ENCODE results near the gene SLC4A5.
A peak's percentile ranks its signal among the peaks of the same experiment; 100 is the strongest.

Gene SLC4A5

DNA sequence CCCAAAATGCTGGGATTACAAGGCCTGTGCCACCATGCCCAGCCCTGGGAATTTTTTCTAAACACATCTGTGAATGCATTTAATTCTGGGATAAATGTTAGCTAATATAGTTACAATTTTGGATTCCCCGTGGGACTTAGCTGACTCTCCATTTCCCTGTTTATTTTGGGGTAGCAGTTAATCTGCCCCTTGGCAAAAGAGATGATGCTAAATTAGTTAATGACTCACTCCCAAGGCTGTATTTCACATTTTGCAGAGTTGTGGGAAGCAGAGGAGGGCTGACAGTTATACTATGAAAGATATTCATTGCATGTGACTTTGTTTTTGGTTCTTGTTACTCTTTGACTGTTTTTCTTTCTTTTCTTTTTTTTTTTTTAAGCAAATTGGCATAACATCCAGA is 141.6 kb downstream of the SLC4A5 start:
- Histone ChIP-seq H2BK15ac (ENCODE audit: low read length) (no peak overlapping the region), H3K4me1 (ENCODE audit: control insufficient read depth in 2 of 2, insufficient read depth in 1 of 2, low read depth in 1 of 2, low read length in 2 of 2) (peaks cover 2 to 5% of the 10 kb centered on the region in 2 donors), H3K4me2 (ENCODE audit: insufficient read depth, low read length, poor library complexity, severe bottlenecking) (no peak overlapping the region), H3K4ac (ENCODE audit: low read length) (no peak overlapping the region), H4K8ac (ENCODE audit: low read depth, low read length) (no peak overlapping the region), H3K23ac (ENCODE audit: low read depth, low read length, poor library complexity) (no peak overlapping the region), H3K14ac (ENCODE audit: low read length) (no peak overlapping the region), H2BK120ac (ENCODE audit: low read depth, low read length) (no peak overlapping the region), H2AK5ac (ENCODE audit: low read depth, low read length) (no peak overlapping the region), H3K27me3 (ENCODE audit: control insufficient read depth in 3 of 3, insufficient read depth in 3 of 3, low read depth in 1 of 3, low read length in 3 of 3) (no peaks in the 10 kb centered on the region), H3K9me3 (replicated peaks in 1 of 2; ENCODE audit: control insufficient read depth in 2 of 2, insufficient read depth in 1 of 2, low read depth in 1 of 2, low read length in 2 of 2) (no peaks in the 10 kb centered on the region), H3K18ac (ENCODE audit: low read length) (no peak overlapping the region), H2BK5ac (ENCODE audit: low read length) (no peak overlapping the region), H3K9ac (ENCODE audit: low read depth, low read length, poor library complexity) (no peak overlapping the region), H2BK12ac (ENCODE audit: low read length) (no peak overlapping the region), H4K91ac (ENCODE audit: low read depth, low read length, poor library complexity) (no peak overlapping the region), H3K79me1 (ENCODE audit: low read depth, low read length) (no peaks in the 10 kb centered on the region), H2AFZ (ENCODE audit: low read length) (no peak overlapping the region), H3K4me3 (ENCODE audit: low read length in 2 of 2) (no peak overlapping the region), H3K27ac (replicated peaks; ENCODE audit: low read length) (no peak overlapping the region), H3K36me3 (replicated peaks in 1 of 2; ENCODE audit: control insufficient read depth in 2 of 2, insufficient read depth in 2 of 2, low read length in 2 of 2) (peaks cover 1 to 55% of the 10 kb centered on the region in 2 donors)
- no CpG with 5 or more reads among the region's 1 CpG for WGBS, 2 donors (ENCODE audit: extremely low coverage in 2 of 2, insufficient read length in 2 of 2, insufficient replicate concordance in 1 of 2)
- DNase-seq (ENCODE audit: low spot score), result no peak

DNA sequence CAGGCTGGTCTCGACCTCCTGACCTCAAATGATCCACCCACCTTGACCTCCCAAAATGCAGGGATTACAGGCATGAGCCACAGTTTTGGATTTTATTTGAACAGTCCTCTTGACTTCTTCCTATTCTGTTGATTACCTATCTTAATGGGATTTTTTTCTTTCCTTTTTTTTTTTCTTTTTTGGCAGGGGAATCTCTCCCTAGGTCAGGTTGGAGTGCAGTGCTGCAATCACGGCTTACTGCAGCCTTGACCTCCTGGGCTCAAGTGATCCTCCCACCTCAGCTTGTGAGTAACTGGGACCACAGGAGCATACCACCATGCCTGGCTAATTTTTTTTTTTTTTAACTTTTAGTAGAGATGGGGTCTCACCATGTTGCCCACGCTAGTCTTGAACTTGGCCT is 142.0 kb downstream of the SLC4A5 start:
- Histone ChIP-seq H3K4ac (ENCODE audit: low read length) (no peak overlapping the region), H3K4me2 (ENCODE audit: insufficient read depth, low read length, poor library complexity, severe bottlenecking) (no peak overlapping the region), H2BK5ac (ENCODE audit: low read length) (no peak overlapping the region), H3K27ac (replicated peaks; ENCODE audit: low read length) (no peak overlapping the region), H2BK120ac (ENCODE audit: low read depth, low read length) (no peak overlapping the region), H3K9me3 (replicated peaks in 1 of 2; ENCODE audit: control insufficient read depth in 2 of 2, insufficient read depth in 1 of 2, low read depth in 1 of 2, low read length in 2 of 2) (no peaks in the 10 kb centered on the region), H3K27me3 (ENCODE audit: control insufficient read depth in 3 of 3, insufficient read depth in 3 of 3, low read depth in 1 of 3, low read length in 3 of 3) (no peaks in the 10 kb centered on the region), H3K9ac (ENCODE audit: low read depth, low read length, poor library complexity) (no peak overlapping the region), H2AK5ac (ENCODE audit: low read depth, low read length) (no peak overlapping the region), H3K36me3 (replicated peaks in 1 of 2; ENCODE audit: control insufficient read depth in 2 of 2, insufficient read depth in 2 of 2, low read length in 2 of 2) (peaks cover 1 to 51% of the 10 kb centered on the region in 2 donors), H3K4me1 (ENCODE audit: control insufficient read depth in 2 of 2, insufficient read depth in 1 of 2, low read depth in 1 of 2, low read length in 2 of 2) (peaks cover 2 to 3% of the 10 kb centered on the region in 2 donors), H3K14ac (ENCODE audit: low read length) (no peak overlapping the region), H4K91ac (ENCODE audit: low read depth, low read length, poor library complexity) (no peak overlapping the region), H3K79me1 (ENCODE audit: low read depth, low read length) (no peaks in the 10 kb centered on the region), H2AFZ (ENCODE audit: low read length) (no peak overlapping the region), H2BK12ac (ENCODE audit: low read length) (no peak overlapping the region), H2BK15ac (ENCODE audit: low read length) (no peak overlapping the region), H3K4me3 (ENCODE audit: low read length in 2 of 2) (no peak overlapping the region), H3K23ac (ENCODE audit: low read depth, low read length, poor library complexity) (no peak overlapping the region), H3K18ac (ENCODE audit: low read length) (no peak overlapping the region), H4K8ac (ENCODE audit: low read depth, low read length) (no peak overlapping the region)
- WGBS, 2 donors (ENCODE audit: extremely low coverage in 2 of 2, insufficient read length in 2 of 2, insufficient replicate concordance in 1 of 2), result no CpG with 5 or more reads among the region's 3 CpGs
- no peak for DNase-seq (ENCODE audit: low spot score)

DNA sequence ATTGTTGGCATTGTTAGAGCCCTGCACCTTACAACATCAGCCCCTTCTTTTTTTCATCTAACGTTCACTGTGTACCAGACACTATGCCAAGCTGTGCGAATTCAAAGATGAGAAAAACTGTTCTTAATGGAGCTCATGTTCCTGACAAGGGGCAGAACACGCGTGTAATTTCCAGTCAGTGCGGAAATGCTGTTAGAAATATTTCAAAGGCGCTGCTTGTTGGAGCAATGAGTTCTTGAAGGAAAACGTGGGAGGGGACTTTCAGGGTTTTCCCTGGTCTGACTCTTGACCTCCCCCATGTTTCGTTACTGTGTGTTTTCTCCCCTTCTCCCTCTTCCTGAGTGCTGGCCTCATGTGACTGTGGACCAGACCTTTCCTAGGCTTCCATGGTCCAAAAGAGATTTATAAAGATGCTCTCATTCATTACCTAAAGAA is 143.3 kb downstream of the SLC4A5 start:
- no peak overlapping the region for H4K8ac ChIP-seq (ENCODE audit: low read depth, low read length)
- peaks cover 2 to 3% of the 10 kb centered on the region in 2 donors for H3K4me1 ChIP-seq (ENCODE audit: control insufficient read depth in 2 of 2, insufficient read depth in 1 of 2, low read depth in 1 of 2, low read length in 2 of 2)
- peaks cover 0 to 3% (median 0%) of the 10 kb centered on the region in 3 experiments for H3K27me3 ChIP-seq (ENCODE audit: control insufficient read depth in 3 of 3, insufficient read depth in 3 of 3, low read depth in 1 of 3, low read length in 3 of 3)
- no peak overlapping the region for H3K9ac ChIP-seq (ENCODE audit: low read depth, low read length, poor library complexity)
- H3K23ac ChIP-seq (ENCODE audit: low read depth, low read length, poor library complexity), result no peak overlapping the region
- no peak overlapping the region for H2AK5ac ChIP-seq (ENCODE audit: low read depth, low read length)
- no CpG with 5 or more reads among the region's 8 CpGs for WGBS, 2 donors (ENCODE audit: extremely low coverage in 2 of 2, insufficient read length in 2 of 2, insufficient replicate concordance in 1 of 2)
- no peak overlapping the region for H3K4ac ChIP-seq (ENCODE audit: low read length)
- H2BK12ac ChIP-seq (ENCODE audit: low read length), result no peak overlapping the region
- H2AFZ ChIP-seq (ENCODE audit: low read length), result no peak overlapping the region
- no peak overlapping the region for H4K91ac ChIP-seq (ENCODE audit: low read depth, low read length, poor library complexity)
- peak overlapping the region; percentile 71 to 94 for H3K4me3 ChIP-seq (ENCODE audit: low read length in 2 of 2)
- no peak overlapping the region for H2BK5ac ChIP-seq (ENCODE audit: low read length)
- peak overlapping the region; percentile 98 for H3K4me2 ChIP-seq (ENCODE audit: insufficient read depth, low read length, poor library complexity, severe bottlenecking)
- no peaks in the 10 kb centered on the region for H3K79me1 ChIP-seq (ENCODE audit: low read depth, low read length)
- H2BK15ac ChIP-seq (ENCODE audit: low read length), result no peak overlapping the region
- peaks cover 0 to 39% of the 10 kb centered on the region in 2 donors for H3K36me3 ChIP-seq (replicated peaks in 1 of 2; ENCODE audit: control insufficient read depth in 2 of 2, insufficient read depth in 2 of 2, low read length in 2 of 2)
- no peak overlapping the region for H3K14ac ChIP-seq (ENCODE audit: low read length)
- no peak for DNase-seq (ENCODE audit: low spot score)
- H3K27ac ChIP-seq (replicated peaks; ENCODE audit: low read length), result no peak overlapping the region
- H3K9me3 ChIP-seq (replicated peaks in 1 of 2; ENCODE audit: control insufficient read depth in 2 of 2, insufficient read depth in 1 of 2, low read depth in 1 of 2, low read length in 2 of 2), result no peaks in the 10 kb centered on the region
- H3K18ac ChIP-seq (ENCODE audit: low read length), result no peak overlapping the region
- no peak overlapping the region for H2BK120ac ChIP-seq (ENCODE audit: low read depth, low read length)

DNA sequence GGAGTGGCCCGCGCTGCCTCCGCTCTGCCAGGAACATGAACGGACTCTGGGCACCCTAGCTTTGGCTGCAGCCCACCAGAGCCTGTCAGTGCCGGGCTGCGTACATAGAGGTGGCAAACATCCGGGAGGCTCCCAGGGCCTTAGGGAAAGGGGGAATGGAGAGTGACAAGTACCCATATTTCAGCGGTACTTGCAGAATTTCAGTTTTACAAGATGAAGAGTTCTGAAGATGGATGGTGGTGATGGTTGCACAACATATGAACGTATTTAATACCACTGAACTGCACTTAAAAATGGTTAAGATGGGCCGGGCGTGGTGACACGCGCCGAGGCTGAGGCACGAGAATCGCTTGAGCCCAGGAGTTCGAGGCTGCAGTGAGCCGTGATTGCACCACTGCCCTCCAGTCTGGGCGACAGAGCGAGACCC is 143.9 kb downstream of the SLC4A5 start:
- Histone ChIP-seq H3K23ac (ENCODE audit: low read depth, low read length, poor library complexity) (no peak overlapping the region), H2BK15ac (ENCODE audit: low read length) (no peak overlapping the region), H2BK120ac (ENCODE audit: low read depth, low read length) (no peak overlapping the region), H3K4me3 (ENCODE audit: low read length in 2 of 2) (peak overlapping the region; percentile 94 to 98), H2AFZ (ENCODE audit: low read length) (peak overlapping the region; percentile 97), H4K8ac (ENCODE audit: low read depth, low read length) (no peak overlapping the region), H3K9ac (ENCODE audit: low read depth, low read length, poor library complexity) (peak overlapping the region; percentile 74), H3K27ac (replicated peaks; ENCODE audit: low read length) (no peak overlapping the region), H3K18ac (ENCODE audit: low read length) (no peak overlapping the region), H3K9me3 (replicated peaks in 1 of 2; ENCODE audit: control insufficient read depth in 2 of 2, insufficient read depth in 1 of 2, low read depth in 1 of 2, low read length in 2 of 2) (no peaks in the 10 kb centered on the region), H3K27me3 (ENCODE audit: control insufficient read depth in 3 of 3, insufficient read depth in 3 of 3, low read depth in 1 of 3, low read length in 3 of 3) (peaks cover 0 to 3% (median 0%) of the 10 kb centered on the region in 3 experiments), H3K79me1 (ENCODE audit: low read depth, low read length) (no peaks in the 10 kb centered on the region), H4K91ac (ENCODE audit: low read depth, low read length, poor library complexity) (no peak overlapping the region), H3K4ac (ENCODE audit: low read length) (no peak overlapping the region), H2AK5ac (ENCODE audit: low read depth, low read length) (no peak overlapping the region), H3K36me3 (replicated peaks in 1 of 2; ENCODE audit: control insufficient read depth in 2 of 2, insufficient read depth in 2 of 2, low read length in 2 of 2) (peaks cover 0 to 33% of the 10 kb centered on the region in 2 donors), H2BK12ac (ENCODE audit: low read length) (no peak overlapping the region), H3K4me1 (ENCODE audit: control insufficient read depth in 2 of 2, insufficient read depth in 1 of 2, low read depth in 1 of 2, low read length in 2 of 2) (peaks cover 2 to 3% of the 10 kb centered on the region in 2 donors), H3K4me2 (ENCODE audit: insufficient read depth, low read length, poor library complexity, severe bottlenecking) (peak overlapping the region; percentile 98), H3K14ac (ENCODE audit: low read length) (no peak overlapping the region), H2BK5ac (ENCODE audit: low read length) (no peak overlapping the region)
- DNase-seq (ENCODE audit: low spot score), result no peak
- no CpG with 5 or more reads among the region's 20 CpGs for WGBS, 2 donors (ENCODE audit: extremely low coverage in 2 of 2, insufficient read length in 2 of 2, insufficient replicate concordance in 1 of 2)
